ENCODE data around the gene PHF2. TPM values are rescaled to one million over a fixed set of nuclear protein-coding genes. Genes with fewer than 3 reads are reported as not detected.
A peak's percentile ranks its signal among the peaks of the same experiment; 100 is the strongest.

PHF2 gene
- total and polyA plus RNA-seq, 2 experiments from 2014 or later = 4.6 to 16.5 TPM

GRCh38 chr9:93589688-93590087 lies 13.3 kb downstream of the PHF2 start:
- no peaks in the 10 kb centered on the region for H3K9me3 ChIP-seq (ENCODE audit: low read depth)
- DNase-seq = peak; percentile 46
- TF ChIP-seq EZH2phosphoT487 (IDR thresholded peaks at IDR 0.05; ENCODE audit: insufficient read depth, low read depth) (no peak), EZH2 (IDR thresholded peaks at IDR 0.05; ENCODE audit: insufficient read depth, poor library complexity, severe bottlenecking) (no peak)
- peaks cover 2% of the 10 kb centered on the region; the same call in 1 of the 2 replicates for H4K20me1 ChIP-seq (ENCODE audit: insufficient read depth)
- H3K9ac ChIP-seq = no peak overlapping the region
- H3K79me2 ChIP-seq (ENCODE audit: insufficient read depth) = peaks cover 98% of the 10 kb centered on the region
- H3K9me2 ChIP-seq (ENCODE audit: insufficient read depth) = no peaks in the 10 kb centered on the region
- peaks cover 9% of the 10 kb centered on the region; the same call in 1 of the 2 replicates for H3K4me1 ChIP-seq (ENCODE audit: insufficient read depth)
- H3K4me3 ChIP-seq = no peak overlapping the region
- no peak overlapping the region for H3K4me2 ChIP-seq (ENCODE audit: unreplicated experiment)
- WGBS, 2 experiments (ENCODE audit: low coverage in 1 of 2, low lambda C conversion rate in 2 of 2, missing lambda C conversion rate in 2 of 2) = 21 to 33% methylated on average over 8 of the region's 8 CpGs
- no peaks in the 10 kb centered on the region for H3F3A ChIP-seq (ENCODE audit: insufficient read depth)
- H3K36me3 ChIP-seq (ENCODE audit: low read depth) = no peaks in the 10 kb centered on the region
- no peak overlapping the region for H3K27ac ChIP-seq
- H2AFZ ChIP-seq = no peak overlapping the region
- in situ Hi-C loops (cut with MboI) = no loop called here
- no peaks in the 10 kb centered on the region for H3K27me3 ChIP-seq (replicated peaks; ENCODE audit: insufficient read depth)

- Histone ChIP-seq H3K79me2 (ENCODE audit: insufficient read depth) (peaks cover 98% of the 10 kb centered on the region), H3K9me3 (ENCODE audit: low read depth) (no peaks in the 10 kb centered on the region), H3K4me1 (ENCODE audit: insufficient read depth) (peaks cover 9% of the 10 kb centered on the region; the same call in 1 of the 2 replicates), H3K9me2 (ENCODE audit: insufficient read depth) (no peaks in the 10 kb centered on the region), H3K4me2 (ENCODE audit: unreplicated experiment) (no peak overlapping the region), H3K27ac (no peak overlapping the region), H3F3A (ENCODE audit: insufficient read depth) (no peaks in the 10 kb centered on the region), H3K4me3 (no peak overlapping the region), H3K27me3 (replicated peaks; ENCODE audit: insufficient read depth) (no peaks in the 10 kb centered on the region), H3K9ac (no peak overlapping the region), H4K20me1 (ENCODE audit: insufficient read depth) (peaks cover 4% of the 10 kb centered on the region; the same call in 1 of the 2 replicates), H3K36me3 (ENCODE audit: low read depth) (no peaks in the 10 kb centered on the region), H2AFZ (no peak overlapping the region)
- 57 to 58% methylated on average over 8 of the region's 8 CpGs for WGBS, 2 experiments (ENCODE audit: low coverage in 1 of 2, low lambda C conversion rate in 2 of 2, missing lambda C conversion rate in 2 of 2)
- in situ Hi-C loops (cut with MboI) = no loop called here
- TF ChIP-seq EZH2 (IDR thresholded peaks at IDR 0.05; ENCODE audit: insufficient read depth, poor library complexity, severe bottlenecking) (no peak), EZH2phosphoT487 (IDR thresholded peaks at IDR 0.05; ENCODE audit: insufficient read depth, low read depth) (no peak)
- DNase-seq = no peak
Measured at GRCh38 chr9:93590609-93591234, 14.3 kb downstream of the PHF2 start.

GRCh38 chr9:93591301-93592007 lies 15.1 kb downstream of the PHF2 start:
- Histone ChIP-seq H3K9ac (no peak overlapping the region), H3K4me2 (ENCODE audit: unreplicated experiment) (no peak overlapping the region), H3K27me3 (replicated peaks; ENCODE audit: insufficient read depth) (no peaks in the 10 kb centered on the region), H3K9me2 (ENCODE audit: insufficient read depth) (no peaks in the 10 kb centered on the region), H3K9me3 (ENCODE audit: low read depth) (no peaks in the 10 kb centered on the region), H3K79me2 (ENCODE audit: insufficient read depth) (peaks cover 98% of the 10 kb centered on the region), H4K20me1 (ENCODE audit: insufficient read depth) (peaks cover 4% of the 10 kb centered on the region; the same call in 1 of the 2 replicates), H3K36me3 (ENCODE audit: low read depth) (no peaks in the 10 kb centered on the region), H3K4me3 (no peak overlapping the region), H3K4me1 (ENCODE audit: insufficient read depth) (peaks cover 9% of the 10 kb centered on the region; the same call in 1 of the 2 replicates), H2AFZ (no peak overlapping the region), H3K27ac (no peak overlapping the region), H3F3A (ENCODE audit: insufficient read depth) (no peaks in the 10 kb centered on the region)
- DNase-seq = no peak
- 41 to 45% methylated on average over 13 of the region's 13 CpGs for whole genome bisulfite sequencing, 2 experiments (ENCODE audit: low coverage in 1 of 2, low lambda C conversion rate in 2 of 2, missing lambda C conversion rate in 2 of 2)
- in situ Hi-C loops (cut with MboI) = no loop called here
- no peak for TF ChIP-seq EZH2 (IDR thresholded peaks at IDR 0.05; ENCODE audit: insufficient read depth, poor library complexity, severe bottlenecking)
- TF ChIP-seq EZH2phosphoT487 (IDR thresholded peaks at IDR 0.05; ENCODE audit: insufficient read depth, low read depth) = no peak

GRCh38 chr9:93592008-93592642 lies 15.7 kb downstream of the PHF2 start:
- Histone ChIP-seq H3K4me3 (no peak overlapping the region), H3K27ac (no peak overlapping the region), H3F3A (ENCODE audit: insufficient read depth) (no peaks in the 10 kb centered on the region), H3K4me1 (ENCODE audit: insufficient read depth) (peaks cover 9% of the 10 kb centered on the region; the same call in 1 of the 2 replicates), H3K9me2 (ENCODE audit: insufficient read depth) (no peaks in the 10 kb centered on the region), H3K79me2 (ENCODE audit: insufficient read depth) (peaks cover 97% of the 10 kb centered on the region), H3K9ac (no peak overlapping the region), H3K4me2 (ENCODE audit: unreplicated experiment) (no peak overlapping the region), H3K27me3 (replicated peaks; ENCODE audit: insufficient read depth) (no peaks in the 10 kb centered on the region), H4K20me1 (ENCODE audit: insufficient read depth) (peaks cover 4% of the 10 kb centered on the region; the same call in 1 of the 2 replicates), H2AFZ (no peak overlapping the region), H3K36me3 (ENCODE audit: low read depth) (no peaks in the 10 kb centered on the region), H3K9me3 (ENCODE audit: low read depth) (no peaks in the 10 kb centered on the region)
- peak; percentile 31 for DNase-seq
- in situ Hi-C loops (cut with MboI) = no loop called here
- no peak for TF ChIP-seq EZH2phosphoT487 (IDR thresholded peaks at IDR 0.05; ENCODE audit: insufficient read depth, low read depth)
- TF ChIP-seq EZH2 (IDR thresholded peaks at IDR 0.05; ENCODE audit: insufficient read depth, poor library complexity, severe bottlenecking) = no peak
- 71 to 72% methylated on average over 8 of the region's 8 CpGs for WGBS, 2 experiments (ENCODE audit: low coverage in 1 of 2, low lambda C conversion rate in 2 of 2, missing lambda C conversion rate in 2 of 2)
